Endometrial microvascular endothelial cells (primary cell): ENCODE data around the gene ZKSCAN1. TPM values are rescaled to one million over a fixed set of nuclear protein-coding genes. Genes with fewer than 3 reads are reported as not detected.

Experiments used
- total RNA-seq: library from RNA; depleted of rRNA; stranded (reverse); fragments of >200 nt; gene quantifications from one replicate; pipeline ENCODE4 v1.2.3, GENCODE V29; 2015; ENCODE audit errors: inconsistent ontology term

ZKSCAN1 gene
- total RNA-seq, 1 donor from 2014 or later, result 13.8 TPM

Other genes with a start within 250 kb of the ZKSCAN1 start
- not detected for gene CYP3A4, start 231.4 kb upstream of the ZKSCAN1 start, total RNA-seq
- gene CYP3A43, start 187.6 kb upstream of the ZKSCAN1 start, total RNA-seq, result not detected
- gene OR2AE1, start 138.6 kb upstream of the ZKSCAN1 start, total RNA-seq, result not detected
- 25.3 TPM for gene TRIM4, start 96.1 kb upstream of the ZKSCAN1 start, total RNA-seq
- 2.0 TPM for gene GJC3, start 86.0 kb upstream of the ZKSCAN1 start, total RNA-seq
- gene AZGP1, start 39.6 kb upstream of the ZKSCAN1 start, total RNA-seq, result not detected
- gene ZSCAN21, start 34.2 kb downstream of the ZKSCAN1 start, total RNA-seq, result 6.0 TPM
- 14.9 TPM for gene ZNF3, start 66.1 kb downstream of the ZKSCAN1 start, total RNA-seq
- gene COPS6, start 73.4 kb downstream of the ZKSCAN1 start, total RNA-seq, result 158 TPM
- gene MCM7, start 85.8 kb downstream of the ZKSCAN1 start, total RNA-seq, result 168 TPM
- 54.1 TPM for gene AP4M1, start 86.0 kb downstream of the ZKSCAN1 start, total RNA-seq
- gene TAF6, start 103.8 kb downstream of the ZKSCAN1 start, total RNA-seq, result 101 TPM
- gene CNPY4, start 104.0 kb downstream of the ZKSCAN1 start, total RNA-seq, result 28.3 TPM
- gene MBLAC1, start 111.4 kb downstream of the ZKSCAN1 start, total RNA-seq, result 5.1 TPM
- 170 TPM for gene LAMTOR4, start 133.3 kb downstream of the ZKSCAN1 start, total RNA-seq
- gene TRAPPC14, start 143.1 kb downstream of the ZKSCAN1 start, total RNA-seq, result 8.5 TPM
- gene GAL3ST4, start 153.0 kb downstream of the ZKSCAN1 start, total RNA-seq, result 4.2 TPM
- 0.09 TPM for gene GPC2, start 161.8 kb downstream of the ZKSCAN1 start, total RNA-seq
- gene STAG3, start 162.3 kb downstream of the ZKSCAN1 start, total RNA-seq, result not detected
- not detected for gene PVRIG, start 204.4 kb downstream of the ZKSCAN1 start, total RNA-seq